Measurements from ENCODE around the gene ROR1. TPM values are rescaled to one million over a fixed set of nuclear protein-coding genes. Genes with fewer than 3 reads are reported as not detected.
"Not testable (repeated sequence)": the region's sequence is repeated elsewhere in the genome, so short reads cannot be mapped to it uniquely, and the experiment has no call there.

The ROR1 gene
- total RNA-seq, 1 donor from 2014 or later, result 6.7 TPM

DNA sequence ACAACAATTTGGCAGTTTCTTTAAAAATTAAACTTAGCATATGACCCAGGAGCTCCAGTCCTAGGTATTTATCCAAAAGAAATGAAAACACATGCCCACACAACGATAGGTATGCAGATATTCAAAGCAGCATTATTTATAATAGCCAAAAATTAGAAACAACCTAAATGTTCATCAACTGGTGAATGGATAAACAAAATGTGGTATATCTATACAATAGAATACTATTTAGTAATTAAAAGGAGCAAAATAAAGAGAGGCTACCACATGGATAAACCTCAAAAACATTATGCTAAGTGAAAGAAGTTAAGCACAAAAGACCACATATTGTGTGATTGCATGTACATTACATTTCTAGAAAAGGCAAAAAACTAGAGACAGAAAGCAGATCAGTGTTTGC, 51.3 kb downstream of the ROR1 start:
- DNase-seq (ENCODE audit: low spot score), result no peak
- TF ChIP-seq, protein P1, sequence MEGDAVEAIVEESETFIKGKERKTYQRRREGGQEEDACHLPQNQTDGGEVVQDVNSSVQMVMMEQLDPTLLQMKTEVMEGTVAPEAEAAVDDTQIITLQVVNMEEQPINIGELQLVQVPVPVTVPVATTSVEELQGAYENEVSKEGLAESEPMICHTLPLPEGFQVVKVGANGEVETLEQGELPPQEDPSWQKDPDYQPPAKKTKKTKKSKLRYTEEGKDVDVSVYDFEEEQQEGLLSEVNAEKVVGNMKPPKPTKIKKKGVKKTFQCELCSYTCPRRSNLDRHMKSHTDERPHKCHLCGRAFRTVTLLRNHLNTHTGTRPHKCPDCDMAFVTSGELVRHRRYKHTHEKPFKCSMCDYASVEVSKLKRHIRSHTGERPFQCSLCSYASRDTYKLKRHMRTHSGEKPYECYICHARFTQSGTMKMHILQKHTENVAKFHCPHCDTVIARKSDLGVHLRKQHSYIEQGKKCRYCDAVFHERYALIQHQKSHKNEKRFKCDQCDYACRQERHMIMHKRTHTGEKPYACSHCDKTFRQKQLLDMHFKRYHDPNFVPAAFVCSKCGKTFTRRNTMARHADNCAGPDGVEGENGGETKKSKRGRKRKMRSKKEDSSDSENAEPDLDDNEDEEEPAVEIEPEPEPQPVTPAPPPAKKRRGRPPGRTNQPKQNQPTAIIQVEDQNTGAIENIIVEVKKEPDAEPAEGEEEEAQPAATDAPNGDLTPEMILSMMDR (IDR thresholded peaks at IDR 0.05; ENCODE audit: unreplicated experiment), result no peak
- Mint-ChIP-seq H3K36me3 (ENCODE audit: low read depth, unreplicated experiment) (no peaks in the 10 kb centered on the region), H3K27me3 (ENCODE audit: unreplicated experiment) (no peaks in the 10 kb centered on the region), H3K27ac (ENCODE audit: unreplicated experiment) (no peak overlapping the region), H3K9me3 (ENCODE audit: unreplicated experiment) (no peaks in the 10 kb centered on the region), H3K4me1 (ENCODE audit: unreplicated experiment) (no peaks in the 10 kb centered on the region), H3K4me3 (ENCODE audit: unreplicated experiment) (no peak overlapping the region)

DNA sequence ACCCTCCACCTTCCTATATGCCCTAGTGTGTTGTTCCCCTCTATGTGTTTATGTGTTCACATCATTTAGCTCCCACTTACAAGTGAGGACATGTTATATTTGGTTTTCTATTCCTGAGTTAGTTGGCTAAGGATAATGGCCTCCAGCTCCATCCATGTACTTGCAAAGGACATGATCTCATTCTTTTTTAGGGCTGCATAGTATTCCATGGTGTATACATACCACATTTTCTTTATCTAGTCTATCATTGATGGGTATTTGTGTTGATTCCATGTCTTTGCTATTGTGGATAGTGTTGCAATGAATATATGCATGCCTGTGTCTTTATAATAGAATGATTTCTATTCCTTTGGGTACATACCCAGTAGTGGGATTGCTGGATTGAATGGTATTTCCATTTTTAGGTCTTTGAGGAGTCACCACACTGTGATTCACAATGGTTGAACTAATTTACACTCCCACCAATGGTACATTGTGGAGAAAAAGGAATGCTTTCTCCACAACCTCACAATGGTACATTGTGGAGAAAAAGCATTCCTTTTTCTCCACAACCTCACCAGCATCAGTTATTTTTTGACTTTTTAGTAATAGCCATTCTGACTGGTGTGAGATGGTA, 52.5 kb downstream of the ROR1 start:
- not testable (repeated sequence) for H3K4me3 Mint-ChIP-seq (ENCODE audit: unreplicated experiment); H3K36me3 Mint-ChIP-seq (ENCODE audit: low read depth, unreplicated experiment); H3K27ac Mint-ChIP-seq (ENCODE audit: unreplicated experiment); H3K27me3 Mint-ChIP-seq (ENCODE audit: unreplicated experiment); H3K9me3 Mint-ChIP-seq (ENCODE audit: unreplicated experiment); DNase-seq (ENCODE audit: low spot score); H3K4me1 Mint-ChIP-seq (ENCODE audit: unreplicated experiment)

DNA sequence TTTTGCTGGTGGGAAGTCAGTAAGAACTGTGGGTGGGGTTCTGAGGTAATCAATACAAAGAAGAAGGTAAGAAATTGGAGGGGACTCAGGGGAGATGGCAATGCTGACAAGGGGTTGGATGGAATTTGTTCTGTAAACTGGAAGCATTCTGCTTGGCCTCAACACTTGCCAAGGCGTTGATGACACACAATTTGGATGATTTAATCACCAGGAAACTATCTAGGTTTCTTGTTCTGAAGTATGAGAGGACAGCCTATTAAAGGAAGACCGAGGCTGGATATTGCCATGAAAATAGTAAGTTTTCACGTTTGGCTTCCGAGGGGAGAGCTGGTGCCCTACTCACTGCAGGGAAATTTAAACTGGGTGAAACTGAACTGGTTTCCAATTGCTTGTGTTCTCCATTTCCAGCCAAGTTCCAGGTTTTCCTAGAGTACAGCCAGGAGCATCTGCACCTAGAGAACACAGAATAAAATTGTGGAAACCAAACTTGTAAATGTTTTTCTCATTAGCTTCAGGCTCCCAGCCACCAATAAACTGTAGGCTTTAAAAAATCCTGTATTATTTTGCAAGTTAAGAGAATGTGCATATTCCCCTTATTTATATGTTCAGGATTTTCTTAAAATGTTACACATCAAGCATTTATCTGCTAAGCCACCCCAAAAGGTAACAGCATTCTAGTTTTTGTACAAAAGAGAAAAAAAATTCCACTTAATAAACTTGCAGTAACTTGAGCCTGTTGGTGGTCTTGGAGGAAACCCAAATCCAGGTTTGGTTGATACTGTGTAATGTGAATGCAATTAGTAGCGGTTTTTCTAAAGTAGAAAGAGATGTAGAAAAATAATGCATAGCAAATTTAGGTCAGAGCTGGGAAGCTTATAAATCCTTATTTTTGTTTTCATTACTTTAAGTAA, 53.8 kb downstream of the ROR1 start:
- H3K27me3 Mint-ChIP-seq (ENCODE audit: unreplicated experiment), result no peaks in the 10 kb centered on the region
- H3K36me3 Mint-ChIP-seq (ENCODE audit: low read depth, unreplicated experiment), result no peaks in the 10 kb centered on the region
- no peaks in the 10 kb centered on the region for H3K4me1 Mint-ChIP-seq (ENCODE audit: unreplicated experiment)
- H3K4me3 Mint-ChIP-seq (ENCODE audit: unreplicated experiment), result no peak overlapping the region
- no peak overlapping the region for H3K27ac Mint-ChIP-seq (ENCODE audit: unreplicated experiment)
- TF ChIP-seq, protein P1 (IDR thresholded peaks at IDR 0.05; ENCODE audit: unreplicated experiment), result no peak
- no peak for DNase-seq (ENCODE audit: low spot score)
- H3K9me3 Mint-ChIP-seq (ENCODE audit: unreplicated experiment), result no peaks in the 10 kb centered on the region

DNA sequence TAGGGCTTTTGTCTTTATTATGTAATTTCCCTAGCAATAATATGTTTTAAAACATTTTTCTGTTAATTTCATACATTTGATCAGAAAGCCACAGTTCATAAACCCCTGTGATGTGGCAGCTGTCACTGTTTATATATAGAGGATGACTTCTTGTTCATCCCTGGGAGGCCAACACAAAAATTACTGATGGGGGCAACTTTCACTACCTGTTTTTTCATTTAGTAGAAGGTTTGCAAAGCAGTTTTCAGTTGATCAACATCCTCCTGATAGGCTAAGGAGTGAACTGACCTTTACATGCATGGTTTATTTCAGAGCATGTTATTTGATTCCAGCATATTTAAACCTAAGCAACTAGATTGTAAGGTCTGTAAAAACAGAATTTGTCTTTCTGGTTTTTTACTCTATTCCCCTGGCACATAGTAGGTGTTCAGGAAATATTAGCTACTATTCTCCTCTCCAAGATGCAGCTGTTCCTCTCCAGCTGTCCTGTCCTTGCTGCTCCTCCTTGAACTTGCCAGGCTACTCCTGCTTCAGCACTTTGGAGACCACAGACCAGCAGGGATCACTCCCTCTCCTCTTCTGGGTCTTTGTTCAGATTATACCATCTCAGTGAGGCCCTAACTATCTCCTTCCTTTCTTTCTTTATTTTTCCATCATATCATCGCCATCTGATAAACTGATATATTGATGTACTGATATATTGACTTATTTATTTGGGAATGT, 54.7 kb downstream of the ROR1 start:
- Mint-ChIP-seq H3K9me3 (ENCODE audit: unreplicated experiment) (no peaks in the 10 kb centered on the region), H3K4me3 (ENCODE audit: unreplicated experiment) (no peak overlapping the region), H3K27me3 (ENCODE audit: unreplicated experiment) (no peaks in the 10 kb centered on the region), H3K36me3 (ENCODE audit: low read depth, unreplicated experiment) (no peaks in the 10 kb centered on the region), H3K4me1 (ENCODE audit: unreplicated experiment) (no peaks in the 10 kb centered on the region), H3K27ac (ENCODE audit: unreplicated experiment) (no peak overlapping the region)
- no peak for DNase-seq (ENCODE audit: low spot score)
- TF ChIP-seq, protein P1 (IDR thresholded peaks at IDR 0.05; ENCODE audit: unreplicated experiment), result no peak

DNA sequence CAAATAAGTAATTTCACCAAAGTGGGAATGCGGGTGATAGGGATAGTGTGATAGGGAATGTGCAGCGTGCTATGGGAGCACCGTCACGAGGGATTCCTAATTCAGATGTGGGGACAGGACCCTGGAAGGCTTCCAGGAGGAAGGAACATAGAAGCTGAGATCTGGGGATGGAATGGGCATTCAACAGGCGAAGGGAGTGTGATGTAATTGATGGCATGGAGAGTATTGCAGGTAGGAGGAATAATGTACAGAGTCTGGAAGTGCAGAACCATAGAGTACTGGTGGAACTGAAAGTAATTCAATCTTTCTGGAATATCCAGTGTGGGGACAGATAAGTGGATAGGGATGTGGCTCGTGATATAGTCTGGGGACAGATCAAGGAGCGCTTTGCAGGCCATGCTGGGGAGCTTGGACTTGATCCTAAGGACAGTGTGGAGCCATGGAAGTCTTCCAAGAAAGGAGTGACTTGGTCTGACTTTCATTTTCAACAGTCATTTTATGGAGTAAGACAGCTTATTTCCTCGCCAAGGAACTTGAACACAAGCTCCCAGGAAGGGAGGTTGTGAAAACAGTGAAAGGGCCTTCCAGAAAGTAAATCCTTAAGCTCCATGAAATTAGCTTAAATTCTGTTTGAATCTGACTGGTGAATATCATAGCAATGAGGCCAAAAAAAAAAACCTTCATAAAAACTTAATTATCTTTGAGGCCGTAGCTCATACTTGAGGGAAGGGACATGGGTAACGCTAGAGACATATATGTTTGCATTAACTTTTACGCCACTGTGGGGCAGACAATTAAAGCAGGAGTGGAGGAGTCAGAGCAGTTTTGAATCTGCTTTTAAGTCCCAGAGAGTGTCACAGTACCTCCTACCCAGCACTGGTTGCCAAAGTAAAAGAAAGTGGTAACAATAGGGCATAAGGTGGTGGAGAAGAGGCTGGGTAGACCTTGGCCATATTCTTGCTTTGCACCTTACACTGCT, 55.8 kb downstream of the ROR1 start:
- Mint-ChIP-seq H3K9me3 (ENCODE audit: unreplicated experiment) (no peaks in the 10 kb centered on the region), H3K4me3 (ENCODE audit: unreplicated experiment) (no peak overlapping the region), H3K4me1 (ENCODE audit: unreplicated experiment) (peaks cover 2% of the 10 kb centered on the region), H3K27me3 (ENCODE audit: unreplicated experiment) (no peaks in the 10 kb centered on the region), H3K27ac (ENCODE audit: unreplicated experiment) (no peak overlapping the region), H3K36me3 (ENCODE audit: low read depth, unreplicated experiment) (no peaks in the 10 kb centered on the region)
- TF ChIP-seq, protein P1 (IDR thresholded peaks at IDR 0.05; ENCODE audit: unreplicated experiment), result no peak
- no peak for DNase-seq (ENCODE audit: low spot score)
